Suprapubic skin (tissue), 4 donors: ENCODE measurements around the gene SPINT2.

Experiments used
- CTCF ChIP-seq, 2 donors: fragments of 200-600 bp in 1 of 2; fragments of 450-650 bp in 1 of 2; sonication (generic) in 1 of 2; IDR thresholded peaks; one replicate each; pipeline ENCODE4 v1.5.1; 2016 to 2019; ENCODE audit warnings: antibody characterized with exemption in 2 of 2, mild to moderate bottlenecking in 1 of 2, moderate library complexity in 1 of 2
- POLR2A ChIP-seq, 2 donors: fragments of 450-650 bp; IDR thresholded peaks; one replicate each; pipeline ENCODE4 v1.6.1; 2017; ENCODE audit warnings: antibody characterized with exemption in 2 of 2, mild to moderate bottlenecking in 2 of 2, moderate library complexity in 2 of 2
- POLR2AphosphoS5 ChIP-seq, 3 donors: sonication (generic); formaldehyde crosslinking; IDR thresholded peaks; one replicate each; pipeline ENCODE4 v1.6.1; 2017; ENCODE audit warnings: antibody characterized with exemption in 3 of 3

DNA sequence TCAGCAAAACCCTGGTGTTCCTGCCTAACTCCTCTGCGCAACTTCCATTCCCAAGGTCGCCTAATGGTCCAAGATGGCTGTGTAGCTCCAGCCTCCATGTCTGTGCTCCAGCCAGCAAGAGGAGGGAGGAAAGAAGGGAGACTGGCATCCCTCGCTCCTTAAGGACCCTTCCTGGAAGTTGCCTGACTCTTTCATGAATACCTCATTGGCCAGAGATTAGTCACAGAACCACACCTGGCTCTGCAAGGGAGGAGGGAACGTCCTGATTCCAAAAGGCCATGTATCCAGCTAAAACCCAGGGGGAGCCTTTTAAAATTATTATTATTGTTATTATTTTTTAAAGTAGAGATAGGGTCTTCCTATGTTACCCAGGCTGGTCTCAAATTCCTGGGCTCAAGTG lies 60.1 kb downstream of the SPINT2 start:
- no peak for TF ChIP-seq POLR2AphosphoS5 (IDR thresholded peaks at IDR 0.05)
- TF ChIP-seq CTCF (IDR thresholded peaks at IDR 0.05), result no peak
- no peak for TF ChIP-seq POLR2A (IDR thresholded peaks at IDR 0.05)
